Measurements from ENCODE around the gene ITPA. TPM values are rescaled to one million over a fixed set of nuclear protein-coding genes. Genes with fewer than 3 reads are reported as not detected.

ITPA gene
- total RNA-seq, 2 experiments from 2014 or later = 56.3 to 66.9 TPM

DNA sequence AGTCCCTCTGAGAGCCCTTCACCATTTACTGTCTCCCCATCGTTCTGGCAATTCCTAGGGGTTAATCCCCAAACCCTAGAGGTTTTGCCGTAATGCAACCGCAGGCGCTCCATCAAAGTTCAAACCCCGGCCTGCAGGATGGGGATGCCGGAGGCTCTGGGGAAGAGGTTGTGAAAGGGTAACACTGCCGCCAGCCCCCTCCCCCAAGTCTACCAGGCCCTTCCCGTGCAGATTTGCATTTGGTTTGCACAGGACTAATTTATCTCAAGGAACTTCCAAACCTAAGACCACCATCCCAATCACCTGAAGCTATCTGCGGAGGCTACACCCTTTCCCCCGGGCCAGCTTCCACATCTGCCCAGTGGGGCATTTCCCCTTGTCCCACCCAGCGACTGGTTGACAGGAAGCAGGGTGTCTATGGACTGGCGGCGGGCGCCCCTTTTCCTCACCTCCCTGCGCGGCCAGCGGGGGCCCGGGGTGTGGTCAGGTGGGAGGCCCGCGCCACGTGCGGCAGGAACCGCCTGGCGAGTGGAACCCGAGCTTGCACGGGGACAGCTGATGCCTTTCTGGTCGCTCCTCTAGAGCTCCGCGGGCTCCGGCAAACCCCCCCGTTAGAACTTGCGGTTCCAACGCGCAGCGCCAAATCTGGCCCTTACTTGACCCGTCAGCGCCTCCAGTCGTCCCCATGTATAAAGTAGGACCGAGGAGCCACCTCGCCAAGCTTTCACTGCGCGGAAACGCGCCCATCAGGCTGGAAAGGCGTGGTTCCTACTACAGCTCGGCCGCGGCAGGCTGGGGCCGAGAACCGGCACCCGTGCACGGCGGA lies 39.1 kb downstream of the ITPA start:
- TF ChIP-seq, protein P1, sequence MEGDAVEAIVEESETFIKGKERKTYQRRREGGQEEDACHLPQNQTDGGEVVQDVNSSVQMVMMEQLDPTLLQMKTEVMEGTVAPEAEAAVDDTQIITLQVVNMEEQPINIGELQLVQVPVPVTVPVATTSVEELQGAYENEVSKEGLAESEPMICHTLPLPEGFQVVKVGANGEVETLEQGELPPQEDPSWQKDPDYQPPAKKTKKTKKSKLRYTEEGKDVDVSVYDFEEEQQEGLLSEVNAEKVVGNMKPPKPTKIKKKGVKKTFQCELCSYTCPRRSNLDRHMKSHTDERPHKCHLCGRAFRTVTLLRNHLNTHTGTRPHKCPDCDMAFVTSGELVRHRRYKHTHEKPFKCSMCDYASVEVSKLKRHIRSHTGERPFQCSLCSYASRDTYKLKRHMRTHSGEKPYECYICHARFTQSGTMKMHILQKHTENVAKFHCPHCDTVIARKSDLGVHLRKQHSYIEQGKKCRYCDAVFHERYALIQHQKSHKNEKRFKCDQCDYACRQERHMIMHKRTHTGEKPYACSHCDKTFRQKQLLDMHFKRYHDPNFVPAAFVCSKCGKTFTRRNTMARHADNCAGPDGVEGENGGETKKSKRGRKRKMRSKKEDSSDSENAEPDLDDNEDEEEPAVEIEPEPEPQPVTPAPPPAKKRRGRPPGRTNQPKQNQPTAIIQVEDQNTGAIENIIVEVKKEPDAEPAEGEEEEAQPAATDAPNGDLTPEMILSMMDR (IDR thresholded peaks at IDR 0.05) = no peak
- ChIA-PET CTCF (interaction anchor here (0.8 to 2.1 kb wide), 10 partner anchors 9 to 195 kb away, joined by 3 to 7 read pairs (median 4); partner anchors contain the start of gene ITPA), POLR2A (interaction anchor here (1.2 kb wide), 2 partner anchors 22 to 56 kb away, joined by 3 read pairs; no protein-coding TSS in a partner anchor)
- Mint-ChIP-seq H3K27me3 (peaks cover 25% of the 10 kb centered on the region), H3K36me3 (ENCODE audit: low read depth) (no peaks in the 10 kb centered on the region), H3K4me1 (ENCODE audit: low read depth) (peaks cover 5% of the 10 kb centered on the region), H3K4me3 (peak overlapping the region; percentile 33), H3K9me3 (no peaks in the 10 kb centered on the region), H3K27ac (no peak overlapping the region)
- peak; percentile 57 for ATAC-seq
- DNase-seq = peak; percentile 46
- intact Hi-C loops (cut with micrococcal nuclease) = no loop called here

GRCh38 chr20:3248993-3249347 lies 39.7 kb downstream of the ITPA start:
- TF ChIP-seq, protein P1 (IDR thresholded peaks at IDR 0.05) = no peak
- peak overlapping the region; percentile 33 for H3K4me3 Mint-ChIP-seq
- peaks cover 25% of the 10 kb centered on the region for H3K27me3 Mint-ChIP-seq
- CTCF ChIA-PET = interaction anchor here (1.1 to 2.1 kb wide), 6 partner anchors 9 to 195 kb away, joined by 3 to 7 read pairs (median 4); no protein-coding TSS in a partner anchor
- no peaks in the 10 kb centered on the region for H3K9me3 Mint-ChIP-seq
- H3K27ac Mint-ChIP-seq = no peak overlapping the region
- POLR2A ChIA-PET = interaction anchor here (1.2 kb wide), 2 partner anchors 22 to 56 kb away, joined by 3 read pairs; no protein-coding TSS in a partner anchor
- H3K36me3 Mint-ChIP-seq (ENCODE audit: low read depth) = no peaks in the 10 kb centered on the region
- ATAC-seq = peak; percentile 39
- intact Hi-C loops (cut with micrococcal nuclease) = no loop called here
- peaks cover 5% of the 10 kb centered on the region for H3K4me1 Mint-ChIP-seq (ENCODE audit: low read depth)
- no peak for DNase-seq

GRCh38 chr20:3250091-3250504 lies 40.8 kb downstream of the ITPA start:
- ChIA-PET POLR2A (no interaction called here), CTCF (interaction anchor here (1.2 to 2.1 kb wide), 2 partner anchors 9 to 196 kb away, joined by 3 to 5 read pairs; no protein-coding TSS in a partner anchor)
- no peak for ATAC-seq
- Mint-ChIP-seq H3K4me3 (no peak overlapping the region), H3K36me3 (ENCODE audit: low read depth) (no peaks in the 10 kb centered on the region), H3K4me1 (ENCODE audit: low read depth) (peaks cover 5% of the 10 kb centered on the region), H3K9me3 (no peaks in the 10 kb centered on the region), H3K27ac (no peak overlapping the region), H3K27me3 (peaks cover 25% of the 10 kb centered on the region)
- intact Hi-C loops (cut with micrococcal nuclease) = no loop called here
- TF ChIP-seq, protein P1 (IDR thresholded peaks at IDR 0.05) = no peak
- no peak for DNase-seq

GRCh38 chr20:3251806-3252205 lies 42.5 kb downstream of the ITPA start:
- Mint-ChIP-seq H3K9me3 (no peaks in the 10 kb centered on the region), H3K27me3 (peaks cover 21% of the 10 kb centered on the region), H3K4me1 (ENCODE audit: low read depth) (peaks cover 5% of the 10 kb centered on the region), H3K4me3 (no peak overlapping the region), H3K36me3 (ENCODE audit: low read depth) (no peaks in the 10 kb centered on the region), H3K27ac (no peak overlapping the region)
- ChIA-PET CTCF (interaction anchor here (0.7 to 2.8 kb wide), 3 partner anchors 10 to 156 kb away, joined by 3 to 7 read pairs (median 4); no protein-coding TSS in a partner anchor), POLR2A (interaction anchor here (0.8 to 1.0 kb wide), 2 partner anchors 9 to 21 kb away, joined by 3 read pairs; no protein-coding TSS in a partner anchor)
- DNase-seq = no peak
- ATAC-seq = peak; percentile 63
- intact Hi-C loops (cut with micrococcal nuclease) = no loop called here
- TF ChIP-seq, protein P1 (IDR thresholded peaks at IDR 0.05) = no peak

DNA sequence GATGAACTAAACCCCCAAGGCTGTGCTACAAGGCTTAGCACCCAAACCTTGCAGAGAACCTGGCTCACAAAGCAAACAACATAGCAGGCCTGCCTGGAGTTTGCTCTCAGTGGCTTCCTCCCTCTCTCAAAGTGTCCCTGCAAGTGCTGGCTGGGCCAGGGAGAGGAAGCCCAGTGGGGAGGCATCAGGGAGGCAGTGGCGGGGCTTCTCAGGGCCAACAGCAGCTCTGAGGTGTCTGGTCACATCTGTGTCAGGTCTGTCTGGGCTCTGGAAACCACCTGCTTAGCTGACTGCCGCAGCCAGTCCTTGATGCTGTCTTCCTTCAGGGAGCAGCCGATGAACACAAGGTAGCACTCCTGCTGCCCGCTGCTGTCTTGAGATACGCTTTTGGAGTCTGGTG lies 46.4 kb downstream of the ITPA start:
- no peak for ATAC-seq
- no peak overlapping the region for H3K27ac Mint-ChIP-seq
- H3K36me3 Mint-ChIP-seq (ENCODE audit: low read depth) = no peaks in the 10 kb centered on the region
- no peak overlapping the region for H3K4me3 Mint-ChIP-seq
- H3K9me3 Mint-ChIP-seq = no peaks in the 10 kb centered on the region
- ChIA-PET CTCF (interaction anchor here (1.7 kb wide), 1 partner anchor 21 kb away, joined by 5 read pairs; no protein-coding TSS in a partner anchor), POLR2A (no interaction called here)
- no peak for DNase-seq
- TF ChIP-seq, protein P1 (IDR thresholded peaks at IDR 0.05) = no peak
- intact Hi-C loops (cut with micrococcal nuclease) = no loop called here
- no peaks in the 10 kb centered on the region for H3K27me3 Mint-ChIP-seq
- H3K4me1 Mint-ChIP-seq (ENCODE audit: low read depth) = no peaks in the 10 kb centered on the region
